ENCODE measurements around the gene SEC14L5.

- TF ChIP-seq GATA2 (IDR thresholded peaks at IDR 0.05; ENCODE audit: low read depth, low read length) (no peak), GATA3 (IDR thresholded peaks at IDR 0.05; ENCODE audit: low read depth, low read length) (no peak)
Measured at GRCh38 chr16:5065813-5066212, 107.7 kb downstream of the SEC14L5 start, which contains the start of gene C16orf89.
